Stimulated activated CD4-positive, alpha-beta T cell treated with anti-CD3 and anti-CD28 coated beads, TNF-alpha, amount 100 ng/mL, for 1 hour (primary cell): Measurements from ENCODE around the gene KRTAP10-2.
"Not testable (repeated sequence)": the region's sequence is repeated elsewhere in the genome, so short reads cannot be mapped to it uniquely, and the experiment has no call there.

ENCODE experiments used
- DNase-seq, 3 donors: peaks; one replicate each; pipeline ENCODE4 v3.0.0-alpha.2; 2020; ENCODE audit warnings: low read depth in 3 of 3, low spot score in 1 of 3

KRTAP10-2 gene

DNA sequence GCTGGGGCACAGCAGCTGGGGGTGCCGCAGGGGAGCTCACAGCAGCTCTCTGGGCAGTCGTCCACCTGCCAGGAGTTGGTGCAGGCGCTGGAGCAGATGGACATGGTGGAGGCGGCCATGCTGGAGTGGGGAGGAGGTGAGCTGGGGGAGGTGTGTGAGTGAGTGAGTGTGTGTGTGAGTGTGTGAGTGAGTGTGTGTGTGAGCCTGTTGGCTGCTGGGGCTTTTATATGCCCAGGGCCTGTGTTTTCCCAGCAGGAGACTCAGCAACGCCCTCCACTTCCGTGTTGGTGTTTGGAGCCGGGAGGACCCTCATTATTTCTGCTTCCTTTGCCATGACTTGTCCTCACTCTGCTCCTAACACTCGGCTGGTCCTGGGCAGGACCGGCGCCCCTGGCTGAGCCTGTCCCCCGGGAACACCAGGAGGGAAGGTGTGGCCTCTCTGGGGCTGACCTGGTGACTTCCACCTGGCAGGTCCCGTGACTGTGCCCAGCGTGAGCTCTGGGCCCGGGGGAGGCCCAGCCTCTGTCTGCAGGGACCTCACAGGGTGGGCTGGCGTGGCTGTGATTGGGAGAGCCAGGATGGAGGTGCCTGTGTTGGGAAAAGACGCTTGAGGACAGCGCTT is at the start of gene KRTAP10-2:
Gene KRTAP10-2, minus strand, starts transcription at position 166 of the 622 bp plus-strand sequence. Its CDS starts 47 bp downstream, at position 119.
- no peak for DNase-seq

- DNase-seq = not testable (repeated sequence)
Observed at GRCh38 chr21:44601091-44601490, 49.8 kb upstream of the KRTAP10-2 start.

- not testable (repeated sequence) for DNase-seq
Observed at GRCh38 chr21:44600118-44600978, 49.0 kb upstream of the KRTAP10-2 start, which contains the start of gene KRTAP10-7. KRTAP10-7 (plus strand) TSS chr21:44600597; CDS start chr21:44600622, 25 bp downstream.

DNA sequence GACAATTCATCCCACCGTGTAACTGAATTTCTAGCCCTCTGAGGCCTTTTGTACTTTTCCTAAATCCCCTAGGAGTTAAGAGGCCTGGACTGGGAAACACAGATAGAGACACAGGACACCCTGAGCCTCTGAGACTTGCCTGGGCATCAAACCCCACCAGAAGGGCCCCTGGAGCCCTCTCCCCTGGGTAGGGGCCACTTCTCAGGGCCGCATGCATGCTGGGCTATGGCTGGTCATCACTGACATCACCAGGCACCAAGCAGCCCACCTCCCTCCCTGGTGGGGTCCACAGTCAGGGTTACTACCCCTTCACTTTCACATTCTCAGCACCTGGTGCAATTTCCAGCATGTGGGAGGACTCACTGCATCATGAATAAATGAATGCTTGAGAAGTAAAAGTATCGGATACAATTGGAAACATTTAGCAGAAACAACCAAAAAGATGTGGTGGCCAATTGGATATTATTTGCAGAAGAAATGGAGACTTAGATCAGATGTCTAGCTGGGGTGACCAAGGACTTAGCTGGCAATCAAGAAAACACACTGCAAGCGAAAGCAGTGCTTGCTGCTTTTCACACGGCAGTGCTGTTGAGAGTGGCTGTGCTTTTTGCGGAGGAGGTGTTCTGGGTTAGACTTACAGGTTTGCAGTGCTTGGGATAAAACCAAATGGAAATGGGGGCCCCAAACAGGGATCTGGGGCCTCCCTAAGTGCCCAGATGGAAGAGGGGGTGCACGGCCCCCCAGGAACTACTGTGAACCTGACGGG is 48.1 kb upstream of the KRTAP10-2 start:
- no peak for DNase-seq

DNA sequence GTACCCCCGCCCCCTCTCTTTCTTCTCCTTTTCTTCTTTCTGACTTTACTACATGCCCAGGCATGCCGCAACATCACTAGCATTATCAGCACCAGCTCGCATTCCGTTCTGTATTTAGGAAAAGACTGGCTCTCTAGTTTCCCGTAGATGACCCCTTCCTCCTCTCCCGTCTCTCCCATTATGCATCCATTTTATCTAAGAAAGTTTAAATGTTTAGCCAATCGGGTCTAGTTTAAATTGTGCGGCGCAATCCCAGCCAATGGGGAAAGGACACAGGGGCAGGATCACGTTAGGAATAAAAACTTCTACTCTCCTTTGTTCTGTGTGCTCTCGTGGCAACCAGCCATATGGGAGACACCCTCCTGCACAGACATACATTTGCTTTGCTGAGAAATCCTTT is 46.8 kb upstream of the KRTAP10-2 start:
- no peak for DNase-seq

GRCh38 chr21:44596068-44596725 is 44.9 kb upstream of the KRTAP10-2 start:
- DNase-seq = no peak

DNA sequence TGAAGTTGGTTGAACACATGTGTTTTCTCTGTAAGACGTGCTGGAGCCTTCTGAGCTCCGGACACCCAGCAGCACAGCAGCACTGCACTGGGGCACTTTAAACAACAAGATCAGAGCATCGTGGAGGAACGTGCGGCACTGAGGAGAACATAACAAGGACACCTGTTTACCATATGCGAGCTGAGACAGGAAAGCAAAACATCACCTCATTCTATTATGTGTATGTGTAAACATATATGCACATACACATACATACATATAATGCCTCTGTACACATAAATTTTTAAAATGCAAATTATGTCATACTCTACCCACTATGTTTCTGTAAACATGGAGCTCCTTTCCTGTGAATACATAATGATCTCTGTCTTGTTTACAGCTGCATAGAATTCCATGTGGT is 44.2 kb upstream of the KRTAP10-2 start:
- DNase-seq = no peak

- DNase-seq = no peak
Observed at GRCh38 chr21:44594406-44594916, 43.2 kb upstream of the KRTAP10-2 start.

DNA sequence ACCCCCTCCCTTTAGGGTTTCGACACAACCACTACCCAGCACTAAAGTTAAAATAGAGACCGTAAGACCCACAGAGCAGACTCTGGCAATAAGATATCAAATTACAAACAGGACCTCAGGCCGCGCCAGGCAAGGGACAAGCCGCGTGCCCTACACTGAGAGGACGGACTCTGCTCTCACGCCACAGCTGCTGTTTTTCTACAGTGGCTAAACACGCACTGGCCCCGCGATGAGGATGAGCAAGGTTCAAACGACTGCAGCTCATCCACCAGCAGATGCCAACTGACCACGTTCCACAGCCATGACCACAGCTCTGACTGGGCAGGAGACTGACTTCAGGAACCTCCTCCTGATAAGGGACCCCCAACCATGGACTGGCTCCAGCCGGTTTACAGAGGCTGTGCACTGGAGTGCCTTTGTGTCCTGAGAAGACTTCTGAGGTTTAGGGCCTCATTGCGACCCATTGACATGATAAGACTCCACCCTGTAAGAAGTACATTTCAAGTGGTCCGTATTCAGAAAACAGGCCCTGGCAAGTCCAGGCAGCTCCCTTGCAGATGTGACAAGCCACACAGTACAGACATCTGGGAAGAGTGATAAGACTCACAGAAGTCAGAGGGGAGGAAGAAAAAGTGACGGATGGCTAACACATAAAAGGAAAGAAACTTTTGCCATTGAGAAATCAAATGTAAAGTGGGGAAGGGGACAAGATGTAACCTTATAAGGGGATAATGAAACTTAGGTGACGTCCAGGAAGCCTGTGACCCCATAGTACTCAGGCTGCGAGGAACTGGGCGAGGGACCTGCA is 42.5 kb upstream of the KRTAP10-2 start:
- no peak for DNase-seq

DNA sequence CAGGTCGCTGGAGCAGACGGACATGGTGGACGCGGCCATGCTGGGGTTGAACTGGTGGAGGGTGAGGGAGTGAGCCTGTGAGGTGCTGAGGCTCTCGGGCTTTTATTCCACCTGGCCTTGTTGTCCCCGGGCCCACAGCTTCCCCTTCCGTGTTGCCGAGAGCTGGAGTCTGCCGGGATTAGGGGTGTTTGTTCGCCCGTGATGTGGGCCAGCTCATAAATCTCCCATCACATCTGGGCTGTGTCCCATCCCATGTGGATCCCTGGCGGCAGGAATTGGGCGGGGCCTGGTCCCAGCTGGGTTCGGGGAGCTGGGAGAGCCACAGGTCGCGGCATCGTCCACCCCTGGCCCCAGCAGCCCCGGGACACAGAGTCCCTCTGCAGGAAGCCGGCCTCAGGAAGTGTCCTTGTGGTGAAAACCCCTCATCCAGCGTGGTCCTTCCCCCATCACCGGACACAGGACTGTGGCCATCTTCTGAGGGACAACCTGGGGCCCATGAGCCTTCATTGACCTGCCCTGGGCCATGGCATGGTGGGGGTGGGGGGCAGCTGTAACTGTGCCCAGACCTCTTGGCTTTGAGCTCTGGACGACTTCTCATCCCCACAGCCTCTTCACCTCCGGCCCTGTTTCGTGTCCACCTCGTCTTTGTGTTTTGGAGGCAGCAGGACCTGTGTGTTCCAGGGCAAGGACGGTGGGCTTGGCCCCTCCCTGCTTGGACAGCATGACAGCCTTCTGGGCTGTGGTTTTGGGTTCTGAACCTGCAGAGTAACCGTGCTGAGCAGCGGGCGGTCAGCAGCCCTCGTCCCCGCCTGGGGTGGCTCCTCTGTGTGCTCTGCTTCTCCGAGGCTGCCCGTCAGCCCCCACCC is 41.4 kb upstream of the KRTAP10-2 start, which contains the start of gene KRTAP10-6:
Gene KRTAP10-6, minus strand, starts transcription at position 60 of the 866 bp plus-strand sequence. Its CDS starts 21 bp downstream, at position 39.
- DNase-seq = no peak

DNA sequence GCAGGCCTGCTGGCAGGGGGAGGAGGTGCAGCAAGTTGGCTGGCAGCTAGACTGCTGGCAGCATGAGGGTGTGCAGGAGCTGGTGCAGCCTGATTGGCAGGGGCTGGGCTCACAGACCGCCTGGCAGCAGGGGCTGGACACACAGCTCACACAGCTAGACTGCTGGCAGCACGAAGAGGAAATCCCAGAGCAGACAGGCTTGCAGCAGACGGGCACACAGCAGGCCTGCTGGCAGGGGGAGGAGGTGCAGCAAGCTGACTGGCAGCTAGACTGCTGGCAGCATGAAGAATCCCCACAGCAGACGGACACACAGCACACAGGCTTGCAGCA is 40.5 kb upstream of the KRTAP10-2 start:
- DNase-seq = not testable (repeated sequence)

GRCh38 chr21:44590897-44591800 is 39.8 kb upstream of the KRTAP10-2 start:
- DNase-seq = not testable (repeated sequence)

DNA sequence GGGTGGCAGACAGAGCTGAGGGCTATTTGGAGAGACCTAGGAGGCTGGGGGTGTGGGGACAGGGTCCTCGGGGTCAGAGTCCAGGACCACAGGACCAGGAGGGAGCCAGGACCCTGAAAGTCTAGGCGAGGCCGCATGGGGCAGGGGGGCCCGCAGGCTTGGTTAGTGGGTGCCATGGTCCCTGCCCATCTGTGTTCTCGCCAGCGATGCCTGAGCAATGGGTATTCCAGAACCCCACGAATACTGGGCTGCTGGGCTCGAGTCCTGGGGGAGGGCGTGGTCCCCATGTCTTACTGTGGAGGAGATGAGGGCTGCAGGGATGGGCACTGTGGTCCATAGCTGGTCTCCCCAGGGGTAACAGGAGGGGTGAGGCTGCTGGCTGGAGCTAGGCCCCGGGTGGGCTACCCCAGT is 39.0 kb upstream of the KRTAP10-2 start:
- DNase-seq = no peak

DNA sequence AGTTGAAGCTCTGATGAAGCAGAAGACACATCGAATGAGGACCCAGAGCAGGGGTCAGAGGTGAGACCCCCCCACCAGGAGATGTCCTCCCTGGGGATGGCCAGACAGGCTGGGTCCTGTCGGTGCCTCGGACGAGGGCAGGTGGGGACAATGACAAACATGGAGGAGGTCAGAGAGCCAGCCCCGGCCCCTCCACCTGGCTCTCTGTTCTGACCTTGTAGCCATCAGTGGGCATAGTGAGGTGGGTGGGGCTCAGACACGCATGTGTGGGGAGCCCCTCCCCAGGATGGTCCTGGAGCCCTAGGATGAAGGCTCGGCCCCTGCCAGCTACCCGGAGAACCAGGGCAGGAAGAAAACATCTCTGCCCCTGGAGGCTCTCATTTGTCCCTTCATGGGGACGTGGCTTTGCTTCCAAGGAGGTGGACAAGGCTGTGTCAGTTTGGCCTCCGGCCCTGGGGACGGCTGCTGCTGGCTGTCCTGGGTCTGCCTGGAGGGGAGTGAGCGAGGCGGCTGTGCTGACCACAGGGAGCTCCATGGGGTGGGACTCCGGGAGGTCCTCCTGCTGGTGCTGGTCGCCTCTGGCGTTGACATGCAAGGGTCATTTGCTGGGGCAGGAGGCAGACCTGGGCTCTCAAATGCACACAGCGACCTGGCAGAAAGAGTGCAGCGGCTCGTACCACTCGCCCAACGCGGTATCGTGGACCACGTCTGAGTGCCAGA is 38.4 kb upstream of the KRTAP10-2 start:
- no peak for DNase-seq

DNA sequence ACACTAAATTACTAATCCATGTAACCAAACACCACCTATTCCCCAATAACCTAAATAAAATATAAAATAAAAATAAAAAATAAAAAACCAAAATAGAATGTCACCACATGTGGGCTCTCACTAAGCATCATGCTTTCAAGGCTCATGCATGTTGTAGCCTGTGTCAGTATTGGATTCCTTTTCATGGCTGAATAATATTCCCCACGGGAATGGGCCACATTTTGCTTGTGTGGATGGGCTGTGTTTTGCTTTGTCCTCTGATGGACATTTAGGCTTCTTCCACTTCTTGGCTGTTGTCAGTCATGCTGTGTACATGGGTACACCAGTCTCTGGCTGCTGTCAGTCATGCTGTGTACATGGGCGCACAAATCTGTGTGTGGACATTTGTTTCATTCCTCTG is 37.8 kb upstream of the KRTAP10-2 start:
- DNase-seq = no peak

DNA sequence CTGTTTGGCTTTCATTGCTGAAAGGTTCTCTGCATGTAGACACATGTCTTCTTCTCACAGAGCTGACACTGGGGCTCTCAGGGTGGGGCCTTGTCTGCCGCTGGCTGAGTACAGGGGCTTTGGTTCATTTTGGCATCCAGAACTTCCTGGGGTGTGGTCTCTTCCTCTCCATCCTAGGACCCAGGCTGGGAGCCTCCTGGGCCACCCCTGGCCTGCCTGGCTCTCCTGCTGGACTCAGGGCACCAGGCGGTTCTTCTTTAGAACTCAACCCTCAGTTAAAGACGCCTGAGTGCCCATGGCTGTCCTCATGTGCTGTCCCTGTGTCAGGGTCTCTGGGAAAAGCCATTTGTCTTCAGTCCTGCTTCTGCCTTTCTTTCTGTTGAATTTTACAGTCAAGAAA is 34.6 kb upstream of the KRTAP10-2 start:
- DNase-seq = no peak

- DNase-seq = no peak
Observed at GRCh38 chr21:44583800-44584147, 32.5 kb upstream of the KRTAP10-2 start.
